HPDE6-E6E7 (cell line): Measurements from ENCODE around the gene ARL8B.

Experiments used
- DNase-seq: peaks from one replicate; pipeline ENCODE4 v3.0.0; 2011; ENCODE audit warnings: missing footprints; ENCODE audit errors: extremely low spot score

The ARL8B gene

GRCh38 chr3:5205165-5205941, 83.3 kb downstream of the ARL8B start:
- DNase-seq = no peak

GRCh38 chr3:5210926-5211325, 88.8 kb downstream of the ARL8B start:
- no peak for DNase-seq

GRCh38 chr3:5212628-5213573, 90.8 kb downstream of the ARL8B start:
- DNase-seq = no peak

GRCh38 chr3:5213574-5213966, 91.5 kb downstream of the ARL8B start:
- no peak for DNase-seq

- no peak for DNase-seq
Measured at GRCh38 chr3:5214352-5214751, 92.3 kb downstream of the ARL8B start.

GRCh38 chr3:5217824-5218595, 95.9 kb downstream of the ARL8B start:
- DNase-seq = no peak

GRCh38 chr3:5218815-5219214, 96.7 kb downstream of the ARL8B start:
- DNase-seq = no peak

GRCh38 chr3:5219216-5219615, 97.1 kb downstream of the ARL8B start:
- DNase-seq = no peak

- DNase-seq = no peak
Measured at GRCh38 chr3:5220193-5220592, 98.1 kb downstream of the ARL8B start.

- DNase-seq = no peak
Measured at GRCh38 chr3:5220667-5221431, 98.8 kb downstream of the ARL8B start.

GRCh38 chr3:5221701-5222100, 99.6 kb downstream of the ARL8B start:
- no peak for DNase-seq

- DNase-seq = no peak
Measured at GRCh38 chr3:5222283-5223005, 100.4 kb downstream of the ARL8B start.

GRCh38 chr3:5226783-5227182, 104.7 kb downstream of the ARL8B start:
- no peak for DNase-seq

GRCh38 chr3:5227812-5228211, 105.7 kb downstream of the ARL8B start:
- DNase-seq = no peak

GRCh38 chr3:5229414-5229813, 107.3 kb downstream of the ARL8B start:
- no peak for DNase-seq
